Inferior parietal cortex (tissue), 1 donor: ENCODE data around the gene NAA40.

Experiments
- DNase-seq: peaks from one replicate; pipeline ENCODE4 v3.0.0-alpha.2; 2016; ENCODE audit errors: extremely low spot score

The NAA40 gene

GRCh38 chr11:63912678-63913077 is 26.1 kb upstream of the NAA40 start:
- no peak for DNase-seq

GRCh38 chr11:63913866-63914830 is 24.7 kb upstream of the NAA40 start:
- no peak for DNase-seq

GRCh38 chr11:63914896-63915691 is 23.7 kb upstream of the NAA40 start:
- no peak for DNase-seq

- DNase-seq: no peak
Observed at GRCh38 chr11:63915961-63916836, 22.6 kb upstream of the NAA40 start.

- DNase-seq: peak; percentile 84
Observed at GRCh38 chr11:63916837-63917691, 21.7 kb upstream of the NAA40 start, which contains the start of gene RCOR2. Gene RCOR2, minus strand, starts transcription at chr11:63917164. Its CDS starts 708 bp downstream, at chr11:63916456.

- DNase-seq: peak; percentile 57
Observed at GRCh38 chr11:63917692-63918506, 20.9 kb upstream of the NAA40 start.

GRCh38 chr11:63918507-63919191 is 20.2 kb upstream of the NAA40 start:
- no peak for DNase-seq

GRCh38 chr11:63919267-63920125 is 19.3 kb upstream of the NAA40 start:
- peak; percentile 40 for DNase-seq

GRCh38 chr11:63920126-63920938 is 18.5 kb upstream of the NAA40 start:
- peak; percentile 48 for DNase-seq

GRCh38 chr11:63920939-63921417 is 17.8 kb upstream of the NAA40 start:
- DNase-seq: no peak

- no peak for DNase-seq
Observed at GRCh38 chr11:63922673-63923192, 16.1 kb upstream of the NAA40 start.

- DNase-seq: no peak
Observed at GRCh38 chr11:63923319-63923718, 15.5 kb upstream of the NAA40 start.

GRCh38 chr11:63929616-63930015 is 9.2 kb upstream of the NAA40 start:
- DNase-seq: no peak

GRCh38 chr11:63931045-63931444 is 7.8 kb upstream of the NAA40 start:
- no peak for DNase-seq

- peak; percentile 52 for DNase-seq
Observed at GRCh38 chr11:63931876-63932275, 6.9 kb upstream of the NAA40 start.

GRCh38 chr11:63933459-63933858 is 5.3 kb upstream of the NAA40 start:
- DNase-seq: no peak
